Ovary (tissue), 9 donors: Measurements from ENCODE around the gene CACNA2D3. TPM values are rescaled to one million over a fixed set of nuclear protein-coding genes. Genes with fewer than 3 reads are reported as not detected.
"Not testable (repeated sequence)": the region's sequence is repeated elsewhere in the genome, so short reads cannot be mapped to it uniquely, and the experiment has no call there.

Experiments used
- DNase-seq, 5 donors: peaks; one replicate each; pipeline ENCODE4 v3.0.0-alpha.2; 2019 to 2020
- H3K27ac ChIP-seq, 2 donors: fragments of 200-600 bp; one replicate each; pipeline versions ENCODE4 v1.5.1 to v1.8.0; 2019 to 2022
- H3K27me3 ChIP-seq: fragments of 200-600 bp; one replicate; pipeline ENCODE4 v1.8.0; 2022
- H3K36me3 ChIP-seq: fragments of 200-600 bp; sonication (generic); one replicate; pipeline ENCODE4 v1.5.1; 2019
- H3K4me1 ChIP-seq: one replicate; pipeline ENCODE4 v1.8.1; 2013; ENCODE audit warnings: mild to moderate bottlenecking, moderate library complexity; ENCODE audit not compliant: insufficient read depth
- H3K4me3 ChIP-seq: fragments of 200-600 bp; sonication (generic); one replicate; pipeline ENCODE4 v1.5.1; 2017
- H3K9me3 ChIP-seq, 2 donors: fragments of 200-600 bp in 1 of 2; sonication (generic) in 1 of 2; one replicate each; pipeline versions ENCODE4 v1.5.1 to v1.8.1; 2013 to 2019; ENCODE audit warnings: mild to moderate bottlenecking in 1 of 2, moderate library complexity in 1 of 2
- CTCF ChIP-seq, 3 donors: fragments of 450-650 bp in 2 of 3; fragments of 200-600 bp in 1 of 3; IDR thresholded peaks; one replicate each; pipeline versions ENCODE4 v1.5.1 to v1.8.0; 2016 to 2022; ENCODE audit warnings: antibody characterized with exemption in 3 of 3, mild to moderate bottlenecking in 1 of 3
- EP300 ChIP-seq: sonication (generic); formaldehyde crosslinking; IDR thresholded peaks from one replicate; pipeline ENCODE4 v1.6.1; 2017; ENCODE audit warnings: antibody characterized with exemption
- POLR2A ChIP-seq: fragments of 450-650 bp; IDR thresholded peaks from one replicate; pipeline ENCODE4 v1.6.1; 2017; ENCODE audit warnings: antibody characterized with exemption, mild to moderate bottlenecking, moderate library complexity
- WGBS, 3 donors: extraction: QIAGEN DNeasy Blood & Tissue Kit in 1 of 3; methylation state at CpG; one replicate each; pipeline versions ENCODE4 v1.1.5 to v1.1.7; 2013 to 2017; 5-methylcytosine and 5-hydroxymethylcytosine counted together
- intact Hi-C, 4 donors: fragments of 100-400 bp; cut with DNase I; formaldehyde crosslinking; loops; one replicate each; pipeline versions ENCODE4 v1.11.0 to v1.15.1; 2022 to 2023
- polyA plus RNA-seq, 2 donors: library from polyadenylated mRNA; stranded (reverse); fragments of 200-250 nt in 1 of 2; fragments of 350-450 nt in 1 of 2; fragmentation: Illumina TruSeq in 1 of 2; extraction: RNeasy Lipid Tissue Mini Kit (QIAGEN cat#74804) in 1 of 2; gene quantifications; one replicate each; pipeline ENCODE4 v1.2.3, GENCODE V29; 2013 to 2014
- total RNA-seq, 7 donors: library from RNA; depleted of rRNA in 2 of 7; stranded (reverse); fragments of >200 nt in 2 of 7; fragmentation: NEBNext Ultra II Directional in 3 of 7; extraction: Animal tissue kit (Norgen Biotek cat#: 25700) in 3 of 7; gene quantifications; one replicate each; pipeline versions ENCODE4 v1.1.0 to v1.2.4, GENCODE V29; 2016 to 2023
- donor health status: DM: no; HTN: no; CAD: no; lungs with moderate emphysema.
- donor health status: DM: no; HTN: no; CAD: no.
- donor health status: Bipolar disorder and iron deficiency.
- donor health status: DM: yes; HTN: yes; CAD: no.
- donor health status: DM: no; HTN: no; CAD: no.
- donor health status: DM: yes; HTN: yes; CAD: no.

The CACNA2D3 gene
- total and polyA plus RNA-seq, 9 donors = 2.0 to 10.1 (median 4.7) TPM

DNA sequence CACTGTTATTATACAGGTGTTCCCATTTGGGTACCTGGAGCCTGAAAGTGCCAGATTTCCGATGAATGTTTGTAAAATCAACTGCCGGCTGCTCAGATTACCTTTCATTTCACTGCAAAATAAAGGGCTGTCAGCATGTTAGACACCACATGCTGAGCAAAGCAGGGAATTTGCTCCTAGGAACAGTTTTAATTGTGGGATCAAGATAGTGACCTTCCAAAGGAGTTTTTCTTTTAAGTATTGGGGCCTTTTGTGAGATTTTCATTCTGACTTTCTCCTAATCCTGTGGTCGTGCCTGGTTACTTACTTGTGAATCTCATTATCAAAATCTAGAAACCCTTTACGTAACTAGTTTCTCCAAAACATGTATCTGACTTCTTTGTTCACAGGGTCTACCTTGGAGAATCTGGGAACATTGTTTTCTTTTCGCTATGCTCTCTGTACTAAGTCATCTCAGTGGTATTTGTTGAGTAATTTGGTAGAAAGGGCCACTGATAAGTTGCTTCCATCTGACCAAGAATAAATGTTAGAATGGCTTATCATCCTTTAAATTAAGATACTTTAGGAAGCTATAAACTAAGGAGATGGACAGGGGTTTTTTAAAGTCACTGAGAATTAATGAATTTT is 846.3 kb downstream of the CACNA2D3 start:
- H3K27ac ChIP-seq = no peak overlapping the region
- DNase-seq = no peak
- TF ChIP-seq CTCF (IDR thresholded peaks at IDR 0.05) (no peak), EP300 (no peak), POLR2A (no peak)
- H3K9me3 ChIP-seq = no peaks in the 10 kb centered on the region
- no peaks in the 10 kb centered on the region for H3K4me1 ChIP-seq
- intact Hi-C loops = no loop called here
- no peaks in the 10 kb centered on the region for H3K36me3 ChIP-seq
- H3K4me3 ChIP-seq = no peak overlapping the region
- H3K27me3 ChIP-seq = no peaks in the 10 kb centered on the region
- 78 to 87% (median 82%) methylated on average over 5 of the region's 5 CpGs for WGBS, 3 donors

DNA sequence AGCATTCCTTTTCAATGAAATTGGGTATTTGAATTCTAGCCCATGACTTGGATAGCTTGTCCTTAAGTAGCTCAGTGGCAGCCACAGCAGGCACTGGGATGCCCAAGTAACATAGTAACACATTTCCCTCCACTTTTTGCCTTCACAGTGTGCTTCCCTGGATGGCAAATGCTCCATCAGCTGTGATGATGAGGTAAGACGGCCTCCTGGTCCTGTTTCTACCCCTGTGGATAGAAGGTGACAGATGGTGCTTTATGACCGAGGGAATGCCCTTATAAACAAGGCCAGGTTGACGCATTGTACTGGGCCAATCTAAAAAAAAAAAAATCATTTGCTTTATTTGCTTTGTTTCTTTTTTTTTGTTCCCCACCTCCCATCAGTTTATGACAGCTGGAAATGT is 847.3 kb downstream of the CACNA2D3 start:
- H3K36me3 ChIP-seq = no peaks in the 10 kb centered on the region
- intact Hi-C loops = no loop called here
- TF ChIP-seq EP300 = no peak
- no peak for TF ChIP-seq POLR2A
- TF ChIP-seq CTCF (IDR thresholded peaks at IDR 0.05) = no peak
- no peaks in the 10 kb centered on the region for H3K27me3 ChIP-seq
- H3K9me3 ChIP-seq = no peaks in the 10 kb centered on the region
- DNase-seq = no peak
- no peaks in the 10 kb centered on the region for H3K4me1 ChIP-seq
- H3K4me3 ChIP-seq = no peak overlapping the region
- no peak overlapping the region for H3K27ac ChIP-seq
- WGBS, 3 donors = 97 to 100% (median 98%) methylated on average over 3 of the region's 3 CpGs

DNA sequence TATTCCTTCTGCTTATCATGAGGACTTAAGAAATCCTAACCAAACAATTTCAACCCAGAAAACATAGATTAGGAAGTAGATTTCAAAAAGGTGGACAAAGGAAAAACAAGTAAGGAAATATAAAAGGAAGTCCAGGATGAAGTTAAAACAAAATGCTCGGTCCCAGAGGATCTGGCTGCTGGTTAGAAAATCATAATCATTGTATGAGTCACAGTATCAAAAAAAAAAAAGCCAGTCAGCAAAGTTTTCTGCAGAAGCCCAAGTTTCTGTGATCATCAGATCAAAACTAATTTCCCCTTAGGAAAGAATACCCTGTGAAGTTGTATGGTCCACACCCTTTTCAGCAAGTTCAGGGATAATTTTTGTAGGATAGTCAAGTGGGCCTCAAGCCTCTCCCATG is 848.5 kb downstream of the CACNA2D3 start:
- Histone ChIP-seq H3K27me3 (no peaks in the 10 kb centered on the region), H3K4me1 (no peaks in the 10 kb centered on the region), H3K9me3 (no peaks in the 10 kb centered on the region), H3K36me3 (no peaks in the 10 kb centered on the region), H3K4me3 (no peak overlapping the region), H3K27ac (no peak overlapping the region)
- 5 to 10% (median 9%) methylated on average over 1 of the region's 1 CpG for WGBS, 3 donors
- TF ChIP-seq EP300 = no peak
- no peak for TF ChIP-seq CTCF (IDR thresholded peaks at IDR 0.05)
- no peak for TF ChIP-seq POLR2A
- intact Hi-C loops = no loop called here
- DNase-seq = no peak

GRCh38 chr3:54977439-54977838 is 855.1 kb downstream of the CACNA2D3 start:
- H3K27ac ChIP-seq = no peak overlapping the region
- intact Hi-C loops = no loop called here

GRCh38 chr3:54977946-54978345 is 855.6 kb downstream of the CACNA2D3 start:
- H3K36me3 ChIP-seq, H3K4me1 ChIP-seq, DNase-seq, H3K27me3 ChIP-seq, intact Hi-C loops, H3K9me3 ChIP-seq, H3K4me3 ChIP-seq, H3K27ac ChIP-seq: not testable (repeated sequence)
- 82 to 86% (median 85%) methylated on average over 4 of the region's 4 CpGs for WGBS, 3 donors

More at GRCh38 chr3:54977439-54977838, 855.1 kb downstream of the CACNA2D3 start:
- TF ChIP-seq EP300 = no peak
- TF ChIP-seq CTCF (IDR thresholded peaks at IDR 0.05) = no peak
- no peak for TF ChIP-seq POLR2A
- H3K36me3 ChIP-seq = no peaks in the 10 kb centered on the region
- 94 to 100% (median 95%) methylated on average over 1 of the region's 1 CpG for WGBS, 3 donors
- no peak for DNase-seq
- no peak overlapping the region for H3K4me3 ChIP-seq
- H3K4me1 ChIP-seq = no peaks in the 10 kb centered on the region
- no peaks in the 10 kb centered on the region for H3K27me3 ChIP-seq
- no peaks in the 10 kb centered on the region for H3K9me3 ChIP-seq
